Measurements from ENCODE around the gene DCC. TPM values are rescaled to one million over a fixed set of nuclear protein-coding genes. Genes with fewer than 3 reads are reported as not detected.

Gene DCC
- total RNA-seq, 1 experiment from 2014 or later = not detected

- peaks cover 25% of the 10 kb centered on the region for H3K9me3 ChIP-seq (ENCODE audit: low read length)
- H3K4me1 ChIP-seq (ENCODE audit: low read length) = no peaks in the 10 kb centered on the region
- H3K79me2 ChIP-seq (ENCODE audit: low read length) = no peaks in the 10 kb centered on the region
- DNase-seq = no peak
- no peak overlapping the region for H3K27ac ChIP-seq (ENCODE audit: low read length)
- no peaks in the 10 kb centered on the region for H4K20me1 ChIP-seq (ENCODE audit: insufficient read depth, low read depth, low read length)
- H3K9ac ChIP-seq (ENCODE audit: low read length) = no peak overlapping the region
- H3K27me3 ChIP-seq (ENCODE audit: low read length) = no peaks in the 10 kb centered on the region
- no peaks in the 10 kb centered on the region for H3K9me2 ChIP-seq (replicated peaks; ENCODE audit: insufficient read depth, low read length)
- no peak overlapping the region for H3K4me2 ChIP-seq (ENCODE audit: low read depth, low read length, poor library complexity, severe bottlenecking)
- no peak overlapping the region for H3K4me3 ChIP-seq (ENCODE audit: low read length)
- H2AFZ ChIP-seq (ENCODE audit: low read length) = no peak overlapping the region
- no peaks in the 10 kb centered on the region for H3K36me3 ChIP-seq (ENCODE audit: insufficient read depth, low read length)
Measured at GRCh38 chr18:52596748-52597435, 256.9 kb downstream of the DCC start.

GRCh38 chr18:52598921-52599320, 258.9 kb downstream of the DCC start:
- Histone ChIP-seq H3K79me2 (ENCODE audit: low read length) (no peaks in the 10 kb centered on the region), H2AFZ (ENCODE audit: low read length) (no peak overlapping the region), H3K4me1 (ENCODE audit: low read length) (no peaks in the 10 kb centered on the region), H3K9me2 (replicated peaks; ENCODE audit: insufficient read depth, low read length) (no peaks in the 10 kb centered on the region), H3K9me3 (ENCODE audit: low read length) (peaks cover 20% of the 10 kb centered on the region), H3K9ac (ENCODE audit: low read length) (no peak overlapping the region), H3K36me3 (ENCODE audit: insufficient read depth, low read length) (no peaks in the 10 kb centered on the region), H3K27ac (ENCODE audit: low read length) (no peak overlapping the region), H3K4me2 (ENCODE audit: low read depth, low read length, poor library complexity, severe bottlenecking) (no peak overlapping the region), H4K20me1 (ENCODE audit: insufficient read depth, low read depth, low read length) (no peaks in the 10 kb centered on the region), H3K4me3 (ENCODE audit: low read length) (no peak overlapping the region), H3K27me3 (ENCODE audit: low read length) (no peaks in the 10 kb centered on the region)
- DNase-seq = no peak

GRCh38 chr18:52602820-52603219, 262.8 kb downstream of the DCC start:
- no peak overlapping the region for H3K4me3 ChIP-seq (ENCODE audit: low read length)
- H3K36me3 ChIP-seq (ENCODE audit: insufficient read depth, low read length) = no peaks in the 10 kb centered on the region
- H3K4me2 ChIP-seq (ENCODE audit: low read depth, low read length, poor library complexity, severe bottlenecking) = no peak overlapping the region
- H3K27ac ChIP-seq (ENCODE audit: low read length) = no peak overlapping the region
- H3K9me2 ChIP-seq (replicated peaks; ENCODE audit: insufficient read depth, low read length) = no peaks in the 10 kb centered on the region; the same call in 1 of the 2 replicates
- H3K9ac ChIP-seq (ENCODE audit: low read length) = no peak overlapping the region
- no peaks in the 10 kb centered on the region for H4K20me1 ChIP-seq (ENCODE audit: insufficient read depth, low read depth, low read length)
- H3K79me2 ChIP-seq (ENCODE audit: low read length) = no peaks in the 10 kb centered on the region
- H3K27me3 ChIP-seq (ENCODE audit: low read length) = no peaks in the 10 kb centered on the region
- H2AFZ ChIP-seq (ENCODE audit: low read length) = no peak overlapping the region
- H3K9me3 ChIP-seq (ENCODE audit: low read length) = peaks cover 23% of the 10 kb centered on the region
- H3K4me1 ChIP-seq (ENCODE audit: low read length) = no peaks in the 10 kb centered on the region
- DNase-seq = no peak

- Histone ChIP-seq H3K4me2 (ENCODE audit: low read depth, low read length, poor library complexity, severe bottlenecking) (no peak overlapping the region), H3K9me2 (replicated peaks; ENCODE audit: insufficient read depth, low read length) (no peaks in the 10 kb centered on the region; the same call in 1 of the 2 replicates), H4K20me1 (ENCODE audit: insufficient read depth, low read depth, low read length) (no peaks in the 10 kb centered on the region), H3K9me3 (ENCODE audit: low read length) (peaks cover 12% of the 10 kb centered on the region), H3K4me1 (ENCODE audit: low read length) (no peaks in the 10 kb centered on the region), H3K27ac (ENCODE audit: low read length) (no peak overlapping the region), H3K36me3 (ENCODE audit: insufficient read depth, low read length) (no peaks in the 10 kb centered on the region), H3K27me3 (ENCODE audit: low read length) (no peaks in the 10 kb centered on the region), H3K9ac (ENCODE audit: low read length) (no peak overlapping the region), H2AFZ (ENCODE audit: low read length) (no peak overlapping the region), H3K79me2 (ENCODE audit: low read length) (no peaks in the 10 kb centered on the region), H3K4me3 (ENCODE audit: low read length) (no peak overlapping the region)
- DNase-seq = no peak
Measured at GRCh38 chr18:52605345-52605744, 265.3 kb downstream of the DCC start.

- no peak overlapping the region for H3K9ac ChIP-seq (ENCODE audit: low read length)
- no peaks in the 10 kb centered on the region for H3K36me3 ChIP-seq (ENCODE audit: insufficient read depth, low read length)
- no peaks in the 10 kb centered on the region for H4K20me1 ChIP-seq (ENCODE audit: insufficient read depth, low read depth, low read length)
- H3K27ac ChIP-seq (ENCODE audit: low read length) = no peak overlapping the region
- H3K4me1 ChIP-seq (ENCODE audit: low read length) = no peaks in the 10 kb centered on the region
- no peak overlapping the region for H2AFZ ChIP-seq (ENCODE audit: low read length)
- no peaks in the 10 kb centered on the region for H3K27me3 ChIP-seq (ENCODE audit: low read length)
- no peak overlapping the region for H3K4me2 ChIP-seq (ENCODE audit: low read depth, low read length, poor library complexity, severe bottlenecking)
- H3K9me3 ChIP-seq (ENCODE audit: low read length) = peaks cover 12% of the 10 kb centered on the region
- no peak overlapping the region for H3K4me3 ChIP-seq (ENCODE audit: low read length)
- no peak for DNase-seq
- no peaks in the 10 kb centered on the region for H3K79me2 ChIP-seq (ENCODE audit: low read length)
- H3K9me2 ChIP-seq (replicated peaks; ENCODE audit: insufficient read depth, low read length) = no peaks in the 10 kb centered on the region; the same call in 1 of the 2 replicates
Measured at GRCh38 chr18:52607985-52608384, 268.0 kb downstream of the DCC start.

GRCh38 chr18:52610451-52611115, 270.6 kb downstream of the DCC start:
- no peaks in the 10 kb centered on the region for H3K79me2 ChIP-seq (ENCODE audit: low read length)
- H3K9ac ChIP-seq (ENCODE audit: low read length) = no peak overlapping the region
- DNase-seq = no peak
- no peaks in the 10 kb centered on the region for H3K36me3 ChIP-seq (ENCODE audit: insufficient read depth, low read length)
- H3K9me3 ChIP-seq (ENCODE audit: low read length) = peaks cover 14% of the 10 kb centered on the region
- no peaks in the 10 kb centered on the region for H4K20me1 ChIP-seq (ENCODE audit: insufficient read depth, low read depth, low read length)
- no peaks in the 10 kb centered on the region for H3K9me2 ChIP-seq (replicated peaks; ENCODE audit: insufficient read depth, low read length)
- no peak overlapping the region for H3K4me3 ChIP-seq (ENCODE audit: low read length)
- no peak overlapping the region for H2AFZ ChIP-seq (ENCODE audit: low read length)
- H3K27me3 ChIP-seq (ENCODE audit: low read length) = no peaks in the 10 kb centered on the region
- no peaks in the 10 kb centered on the region for H3K4me1 ChIP-seq (ENCODE audit: low read length)
- H3K27ac ChIP-seq (ENCODE audit: low read length) = no peak overlapping the region
- H3K4me2 ChIP-seq (ENCODE audit: low read depth, low read length, poor library complexity, severe bottlenecking) = no peak overlapping the region

- Histone ChIP-seq H3K9me3 (ENCODE audit: low read length) (peaks cover 11% of the 10 kb centered on the region), H3K4me3 (ENCODE audit: low read length) (no peak overlapping the region), H4K20me1 (ENCODE audit: insufficient read depth, low read depth, low read length) (no peaks in the 10 kb centered on the region)
Measured at GRCh38 chr18:52612406-52612805, 272.4 kb downstream of the DCC start.

GRCh38 chr18:52615321-52615720, 275.3 kb downstream of the DCC start:
- Histone ChIP-seq H3K27ac (ENCODE audit: low read length) (no peak overlapping the region), H3K9ac (ENCODE audit: low read length) (no peak overlapping the region), H3K9me3 (ENCODE audit: low read length) (peaks cover 11% of the 10 kb centered on the region), H3K27me3 (ENCODE audit: low read length) (no peaks in the 10 kb centered on the region), H3K79me2 (ENCODE audit: low read length) (no peaks in the 10 kb centered on the region), H3K9me2 (replicated peaks; ENCODE audit: insufficient read depth, low read length) (no peaks in the 10 kb centered on the region), H2AFZ (ENCODE audit: low read length) (no peak overlapping the region), H4K20me1 (ENCODE audit: insufficient read depth, low read depth, low read length) (no peaks in the 10 kb centered on the region), H3K4me3 (ENCODE audit: low read length) (no peak overlapping the region), H3K4me1 (ENCODE audit: low read length) (no peaks in the 10 kb centered on the region), H3K4me2 (ENCODE audit: low read depth, low read length, poor library complexity, severe bottlenecking) (no peak overlapping the region), H3K36me3 (ENCODE audit: insufficient read depth, low read length) (no peaks in the 10 kb centered on the region; the same call in 1 of the 2 replicates)
- DNase-seq = no peak

More at GRCh38 chr18:52612406-52612805, 272.4 kb downstream of the DCC start:
- no peak overlapping the region for H2AFZ ChIP-seq (ENCODE audit: low read length)
- no peak overlapping the region for H3K9ac ChIP-seq (ENCODE audit: low read length)
- DNase-seq = no peak
- no peaks in the 10 kb centered on the region for H3K36me3 ChIP-seq (ENCODE audit: insufficient read depth, low read length)
- H3K27me3 ChIP-seq (ENCODE audit: low read length) = no peaks in the 10 kb centered on the region
- H3K27ac ChIP-seq (ENCODE audit: low read length) = no peak overlapping the region
- H3K79me2 ChIP-seq (ENCODE audit: low read length) = no peaks in the 10 kb centered on the region
- H3K9me2 ChIP-seq (replicated peaks; ENCODE audit: insufficient read depth, low read length) = no peaks in the 10 kb centered on the region
- H3K4me1 ChIP-seq (ENCODE audit: low read length) = no peaks in the 10 kb centered on the region
- no peak overlapping the region for H3K4me2 ChIP-seq (ENCODE audit: low read depth, low read length, poor library complexity, severe bottlenecking)
